GM18498 (cell line): Measurements from ENCODE around the gene CSF3.

Source experiments
- ATAC-seq: cut with Tn5 transposase; IDR thresholded peaks from one replicate; pipeline ENCODE4 v1.9.1; 2021; ENCODE audit warnings: mild to moderate bottlenecking, moderate library complexity; ENCODE audit not compliant: unreplicated experiment

Gene CSF3

GRCh38 chr17:40015005-40015997 lies at the start of gene CSF3:
CSF3 (plus strand) TSS chr17:40015440; CDS start chr17:40015475, 35 bp downstream.
- no peak for ATAC-seq

DNA sequence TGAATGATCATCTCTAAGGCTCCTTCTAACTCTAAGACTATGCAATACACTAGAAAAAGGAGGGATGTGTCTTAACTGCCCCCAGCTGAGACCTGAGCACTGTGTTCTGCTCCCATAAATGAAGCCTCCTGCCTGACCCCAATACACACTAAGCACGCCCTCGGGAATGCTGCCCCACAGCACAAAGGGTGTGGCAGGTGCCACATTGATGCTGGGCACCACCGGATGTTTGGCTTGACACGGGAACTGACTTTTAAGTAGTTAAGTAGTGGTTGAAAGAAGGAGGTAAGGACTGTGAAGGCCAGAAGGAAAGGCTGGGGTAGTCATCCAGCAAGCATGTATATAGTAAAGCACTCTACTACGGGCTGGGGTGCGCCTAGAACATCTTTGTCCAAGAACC lies 48.5 kb upstream of the CSF3 start:
- no peak for ATAC-seq

GRCh38 chr17:39968761-39969160 lies 46.5 kb upstream of the CSF3 start:
- ATAC-seq: no peak

DNA sequence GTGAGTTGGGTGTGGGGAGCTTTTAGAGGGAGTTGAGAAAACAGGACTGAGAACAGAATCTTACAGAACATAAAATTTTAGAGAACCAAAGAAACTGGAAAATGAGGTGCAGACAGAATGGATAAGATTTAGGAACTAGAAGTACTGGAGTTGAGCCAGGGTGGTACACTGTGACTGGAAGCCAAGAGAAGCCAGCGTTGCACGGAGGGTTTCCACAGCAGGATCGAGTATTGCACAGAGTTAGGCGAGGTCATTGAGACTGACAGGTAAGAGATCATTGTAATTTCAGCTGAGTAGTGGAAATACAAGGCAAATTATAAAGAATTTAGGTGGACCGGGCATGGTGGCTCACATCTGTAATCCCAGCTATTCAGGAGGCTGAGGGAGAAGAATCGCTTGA lies 45.9 kb upstream of the CSF3 start:
- ATAC-seq: no peak

- ATAC-seq: no peak
Measured at GRCh38 chr17:39970157-39970692, 45.0 kb upstream of the CSF3 start.

DNA sequence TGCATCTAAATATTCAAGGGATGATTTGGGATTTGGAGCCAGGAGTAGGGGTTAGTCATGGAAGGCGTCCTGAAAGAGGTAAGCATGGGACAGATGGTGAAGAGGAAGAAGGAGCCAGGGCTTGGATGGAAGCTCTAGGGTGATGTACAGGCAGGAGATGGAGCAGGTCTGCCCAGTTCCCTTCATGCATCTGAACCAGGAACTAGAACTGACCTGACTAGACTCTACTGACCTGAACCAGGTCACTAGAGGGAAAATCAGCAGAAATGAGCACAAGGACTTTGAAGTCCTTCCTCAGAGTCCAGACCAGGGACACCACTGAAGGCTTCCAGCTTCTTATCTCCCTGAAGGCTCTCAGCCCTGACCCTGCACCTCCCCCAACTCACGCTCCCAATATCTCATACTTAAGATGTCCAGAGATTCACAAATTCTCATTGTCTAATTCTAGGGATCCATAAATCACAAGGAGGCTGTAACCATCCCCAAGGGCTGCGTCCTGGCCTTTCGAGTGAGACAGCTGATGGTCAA lies 44.1 kb upstream of the CSF3 start:
- ATAC-seq: no peak

DNA sequence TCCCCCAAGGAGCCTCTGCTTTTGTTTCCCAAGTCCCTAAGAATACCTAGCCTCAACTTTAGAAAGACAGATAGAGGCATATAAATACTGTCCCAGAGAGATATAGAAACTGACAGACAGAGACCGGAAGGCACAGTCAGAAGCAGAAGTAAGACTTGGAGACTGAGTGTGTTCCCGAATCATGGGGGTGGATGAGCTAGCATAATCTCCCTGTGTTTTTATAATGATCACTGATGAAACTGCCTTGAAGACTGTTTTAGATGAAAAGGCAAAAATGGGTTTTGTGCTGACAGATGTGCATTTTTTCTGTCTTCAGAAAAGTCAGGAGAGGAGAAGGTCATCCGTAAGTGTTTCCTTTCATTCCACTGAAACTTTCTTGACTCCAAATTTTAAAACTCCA lies 43.0 kb upstream of the CSF3 start:
- no peak for ATAC-seq

- ATAC-seq: no peak
Measured at GRCh38 chr17:39973496-39973895, 41.7 kb upstream of the CSF3 start.

DNA sequence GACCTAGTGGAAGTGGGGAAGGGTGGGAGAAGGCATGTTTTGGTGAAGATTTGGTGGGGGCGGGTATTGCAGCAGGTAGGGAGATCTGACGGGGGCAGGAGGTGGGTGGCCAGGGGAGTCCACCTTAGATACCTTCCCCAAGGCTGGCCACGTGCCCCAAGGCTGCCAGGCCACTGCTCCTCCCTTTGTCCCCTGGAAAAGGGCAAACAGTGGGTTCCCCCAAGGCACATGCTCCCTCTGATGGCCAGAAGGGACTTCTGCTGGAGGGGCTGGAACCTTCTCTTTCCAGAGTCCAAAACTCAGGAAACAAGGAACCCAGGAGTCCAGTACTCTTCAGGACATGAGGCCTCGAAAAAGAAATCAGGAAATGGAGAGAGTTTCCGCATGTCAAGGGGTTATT lies 40.8 kb upstream of the CSF3 start:
- ATAC-seq: no peak

DNA sequence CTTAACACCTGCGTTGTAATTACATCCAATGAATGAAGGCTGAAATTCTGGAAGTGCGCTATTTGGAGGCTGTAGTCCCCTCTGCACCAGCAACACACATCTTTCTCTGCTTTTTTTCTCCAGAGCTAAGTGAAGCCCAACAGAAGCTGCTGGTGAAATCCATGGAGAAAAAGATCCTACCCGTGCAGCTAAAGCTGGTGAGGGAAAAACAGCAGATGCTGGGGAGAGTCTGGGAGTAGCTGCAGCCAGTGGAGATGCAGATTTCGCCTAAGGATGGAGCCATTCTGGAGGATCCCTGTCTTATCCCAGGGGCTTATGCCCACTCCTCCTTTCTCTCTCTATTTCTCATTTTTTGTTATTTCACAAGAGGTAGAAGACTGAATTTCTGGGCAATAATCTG lies 39.4 kb upstream of the CSF3 start:
- ATAC-seq: no peak

- ATAC-seq: no peak
Measured at GRCh38 chr17:39979016-39979670, 36.1 kb upstream of the CSF3 start.

- ATAC-seq: peak; percentile 26
Measured at GRCh38 chr17:39979893-39980350, 35.3 kb upstream of the CSF3 start.

DNA sequence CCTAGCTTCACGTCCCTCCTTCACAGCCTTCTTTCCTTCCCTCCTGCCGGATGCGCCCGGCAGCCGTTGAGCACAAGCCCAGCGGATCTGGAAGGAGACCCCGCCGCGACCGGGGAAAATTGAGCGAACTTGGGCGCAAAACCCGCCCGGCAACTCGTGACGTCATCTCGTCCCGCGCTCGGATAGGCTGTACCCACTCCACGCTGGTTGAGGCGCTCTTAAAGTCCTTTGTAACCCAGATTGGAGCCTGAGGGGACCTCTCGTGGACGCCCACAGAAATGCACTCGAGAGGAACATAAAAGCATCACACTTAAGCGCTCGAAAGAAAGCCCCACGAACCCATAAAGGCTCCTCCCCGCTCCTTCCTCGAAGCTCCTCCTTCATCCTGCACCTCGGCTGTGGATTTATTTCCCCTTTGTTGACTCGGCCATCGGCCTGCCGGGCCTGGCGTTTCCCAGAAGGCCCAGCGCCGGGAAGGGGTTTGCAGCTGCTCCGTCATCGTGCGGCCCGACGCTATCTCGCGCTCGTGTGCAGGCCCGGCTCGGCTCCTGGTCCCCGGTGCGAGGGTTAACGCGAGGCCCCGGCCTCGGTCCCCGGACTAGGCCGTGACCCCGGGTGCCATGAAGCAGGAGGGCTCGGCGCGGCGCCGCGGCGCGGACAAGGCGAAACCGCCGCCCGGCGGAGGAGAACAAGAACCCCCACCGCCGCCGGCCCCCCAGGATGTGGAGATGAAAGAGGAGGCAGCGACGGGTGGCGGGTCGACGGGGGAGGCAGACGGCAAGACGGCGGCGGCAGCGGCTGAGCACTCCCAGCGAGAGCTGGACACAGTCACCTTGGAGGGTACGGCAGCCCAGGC lies 34.7 kb upstream of the CSF3 start, which contains the start of gene PSMD3:
PSMD3 (plus strand) TSS at position 457 of the 856 bp plus-strand sequence; CDS start at position 621, 164 bp downstream.
- peak; percentile 93 for ATAC-seq

DNA sequence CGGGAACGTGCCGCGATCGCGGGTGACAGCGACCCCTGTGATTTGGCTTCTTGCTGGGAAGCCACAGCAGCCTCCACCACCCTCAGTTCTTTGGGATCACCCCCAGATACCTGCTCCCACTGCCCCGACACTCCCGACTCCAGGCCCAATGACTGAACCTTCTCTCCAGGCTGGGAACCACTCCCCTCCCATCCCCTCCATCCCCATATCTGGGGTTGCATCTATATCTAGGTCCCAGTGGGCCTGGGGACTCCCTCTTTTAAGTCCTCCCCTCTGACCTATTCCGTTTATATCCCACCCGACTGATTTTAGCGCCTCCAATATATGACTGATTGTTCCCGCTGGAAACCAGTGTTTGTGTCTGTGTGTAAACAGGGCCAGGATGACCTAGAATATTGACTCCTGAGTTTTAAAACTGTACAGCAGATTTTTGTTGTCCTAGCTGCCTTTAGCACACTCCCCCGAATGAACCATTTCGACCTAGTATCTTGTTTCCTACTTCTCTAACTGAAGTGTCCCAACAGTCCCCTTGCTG lies 34.0 kb upstream of the CSF3 start:
- ATAC-seq: no peak

GRCh38 chr17:39981766-39982375 lies 33.4 kb upstream of the CSF3 start:
- no peak for ATAC-seq

DNA sequence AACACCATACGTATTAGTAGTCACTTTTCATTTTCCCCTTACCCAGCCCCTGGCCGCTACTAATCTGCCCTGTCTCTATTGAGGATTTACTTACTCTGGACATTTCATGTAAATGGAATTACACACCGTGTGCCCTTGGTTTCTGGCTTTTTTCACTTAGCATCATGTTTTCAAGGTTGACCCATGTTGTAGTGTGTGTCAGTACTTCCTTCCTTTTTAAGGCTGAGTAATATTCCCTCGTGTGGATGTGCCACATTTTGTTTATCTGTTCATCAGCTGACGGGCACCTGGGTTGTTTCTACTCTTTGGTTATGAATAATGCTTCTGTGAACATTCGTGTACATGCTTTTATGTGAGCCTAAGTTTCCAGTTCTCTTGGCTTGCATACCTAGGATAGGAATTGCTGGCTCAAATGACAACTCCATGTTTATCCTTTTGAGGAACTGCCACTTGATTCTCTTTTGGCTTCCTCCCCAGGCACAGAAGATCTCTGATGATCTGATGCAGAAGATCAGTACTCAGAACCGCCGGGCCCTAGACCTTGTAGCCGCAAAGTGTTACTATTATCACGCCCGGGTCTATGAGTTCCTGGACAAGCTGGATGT lies 26.9 kb upstream of the CSF3 start:
- ATAC-seq: no peak

- no peak for ATAC-seq
Measured at GRCh38 chr17:39994448-39994847, 20.8 kb upstream of the CSF3 start.

DNA sequence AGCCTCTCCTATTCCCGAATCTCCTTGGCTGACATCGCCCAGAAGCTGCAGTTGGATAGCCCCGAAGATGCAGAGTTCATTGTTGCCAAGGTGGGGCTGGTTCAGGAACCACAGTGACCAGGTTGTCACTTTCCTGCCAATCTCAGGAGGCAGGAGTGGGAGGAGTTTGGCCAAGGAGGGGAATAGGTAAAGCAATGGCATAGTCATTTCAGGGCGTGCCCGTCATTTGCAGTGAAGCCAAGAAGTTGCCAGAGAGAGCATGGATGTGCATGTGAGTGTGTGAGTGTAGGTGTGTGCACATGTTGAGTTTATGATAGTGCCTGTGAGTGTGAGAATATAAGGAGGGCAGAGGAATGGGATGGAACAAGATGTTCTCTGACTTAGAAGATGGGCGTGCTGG lies 19.8 kb upstream of the CSF3 start:
- ATAC-seq: no peak

GRCh38 chr17:39996162-39996561 lies 19.1 kb upstream of the CSF3 start:
- ATAC-seq: no peak
